Measurements from ENCODE around the gene TRPM8. TPM values are rescaled to one million over a fixed set of nuclear protein-coding genes. Genes with fewer than 3 reads are reported as not detected.
"Not testable (repeated sequence)": the region's sequence is repeated elsewhere in the genome, so short reads cannot be mapped to it uniquely, and the experiment has no call there.

Gene TRPM8
- total RNA-seq, 1 experiment from 2014 or later, result 0.03 TPM

DNA sequence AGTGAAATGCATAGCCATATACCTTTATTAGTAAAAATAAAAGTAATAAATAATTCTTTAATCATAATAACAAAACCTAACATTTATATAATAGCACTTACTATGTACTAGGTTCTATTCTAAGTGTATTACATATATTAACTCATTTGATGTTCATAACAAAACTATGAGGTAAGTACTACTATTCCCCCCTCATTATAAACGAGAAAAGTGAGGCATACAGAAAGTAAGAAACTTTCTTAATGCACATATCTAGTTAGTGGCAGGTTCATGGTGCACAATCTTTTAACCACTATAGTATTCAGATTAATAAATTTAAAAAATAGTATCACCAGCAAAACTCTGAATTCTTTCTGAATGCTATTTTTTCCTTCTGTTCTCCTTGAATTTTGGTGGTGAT, 27.5 kb downstream of the TRPM8 start:
- Histone ChIP-seq H3K27ac (no peak overlapping the region), H3K36me3 (no peaks in the 10 kb centered on the region), H3K4me3 (no peak overlapping the region), H3K9me3 (replicated peaks) (no peaks in the 10 kb centered on the region), H3K4me1 (replicated peaks) (no peaks in the 10 kb centered on the region), H3K27me3 (replicated peaks) (peaks cover 5% of the 10 kb centered on the region; the same call in 1 of the 2 replicates)
- no peak for DNase-seq (ENCODE audit: low read depth in 1 of 2, low spot score in 2 of 2)

DNA sequence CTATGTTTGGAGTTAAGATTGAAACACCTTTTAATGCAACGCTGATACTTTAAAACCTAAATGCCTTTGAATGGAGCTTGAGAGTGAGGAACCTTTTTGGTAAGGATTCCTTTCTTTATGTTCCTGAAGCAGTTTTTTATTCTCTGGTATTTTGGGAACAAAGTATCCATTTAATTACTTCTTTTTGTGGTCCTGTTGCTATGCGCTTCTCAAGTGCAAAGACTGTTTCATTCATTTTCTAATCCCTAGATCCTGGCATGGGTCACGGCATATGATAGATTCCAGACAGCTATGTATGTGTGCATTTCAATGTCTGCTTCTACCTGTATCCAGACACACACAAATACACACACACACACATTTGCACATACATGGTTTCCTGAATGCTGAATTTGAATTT, 28.0 kb downstream of the TRPM8 start:
- no peak overlapping the region for H3K4me3 ChIP-seq
- H3K27ac ChIP-seq, result no peak overlapping the region
- no peak for DNase-seq (ENCODE audit: low read depth in 1 of 2, low spot score in 2 of 2)
- no peaks in the 10 kb centered on the region for H3K4me1 ChIP-seq (replicated peaks)
- H3K9me3 ChIP-seq (replicated peaks), result no peaks in the 10 kb centered on the region
- H3K36me3 ChIP-seq, result no peaks in the 10 kb centered on the region
- H3K27me3 ChIP-seq (replicated peaks), result peaks cover 1% of the 10 kb centered on the region; the same call in 1 of the 2 replicates

DNA sequence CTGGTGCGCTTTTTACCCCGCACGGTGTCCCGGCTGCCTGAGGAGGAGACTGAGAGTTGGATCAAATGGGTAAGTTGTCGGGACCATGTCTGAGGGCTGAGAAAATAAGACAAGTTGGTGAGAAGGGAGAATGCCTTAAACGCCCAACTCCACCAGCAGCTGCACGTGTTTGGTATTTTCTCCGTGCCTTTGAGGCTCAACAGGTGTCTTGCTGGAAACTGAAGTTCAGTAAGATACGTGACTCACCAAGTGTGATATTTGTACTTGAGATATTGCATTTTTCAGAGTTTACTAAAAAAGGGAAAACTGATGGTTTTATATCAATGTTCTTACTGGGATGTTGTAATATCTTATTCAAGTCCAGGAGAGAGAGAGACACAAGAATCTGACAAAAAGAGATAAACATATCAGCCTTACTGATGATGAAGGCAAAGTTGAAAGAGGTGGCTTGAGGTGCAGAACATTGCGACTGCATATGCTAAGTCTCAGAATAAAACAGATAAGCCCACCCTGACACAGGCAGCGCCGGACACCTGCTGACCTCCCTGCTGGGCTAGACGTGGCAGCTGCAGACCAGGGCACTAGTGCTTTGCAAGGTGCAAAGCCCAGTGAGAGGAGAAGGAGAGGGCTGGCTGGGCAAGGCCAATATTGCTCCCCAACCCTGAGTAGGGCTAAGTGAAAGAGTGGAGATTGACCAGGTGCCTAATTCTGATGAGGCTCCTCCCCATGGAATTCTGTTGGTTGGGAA, 33.1 kb downstream of the TRPM8 start:
- no peak for DNase-seq (ENCODE audit: low read depth in 1 of 2, low spot score in 2 of 2)
- Histone ChIP-seq H3K27ac (no peak overlapping the region), H3K9me3 (replicated peaks) (no peaks in the 10 kb centered on the region; the same call in 1 of the 2 replicates), H3K4me3 (no peak overlapping the region), H3K4me1 (replicated peaks) (no peaks in the 10 kb centered on the region), H3K36me3 (no peaks in the 10 kb centered on the region), H3K27me3 (replicated peaks) (peaks cover 9% of the 10 kb centered on the region; the same call in 1 of the 2 replicates)

DNA sequence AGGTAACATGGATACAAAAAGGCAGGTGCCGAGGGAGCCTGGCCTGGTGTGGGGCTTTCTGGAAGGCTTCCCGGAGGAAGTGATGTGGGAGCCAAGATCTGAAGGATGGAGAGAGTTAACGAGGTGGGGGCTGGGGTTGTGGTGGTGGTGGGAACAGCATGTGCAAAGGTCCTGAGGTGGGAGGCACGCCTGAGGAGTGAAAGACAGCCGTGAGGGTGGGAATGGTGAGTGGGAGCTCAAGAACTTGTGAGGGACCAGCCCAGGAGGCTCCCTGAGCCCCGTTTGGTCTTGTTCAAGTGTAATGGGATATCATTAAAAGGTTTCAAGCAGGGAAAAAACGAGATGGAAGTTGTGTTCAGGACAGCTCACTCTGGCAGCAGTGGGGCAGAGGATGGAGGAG, 35.2 kb downstream of the TRPM8 start:
- Histone ChIP-seq H3K4me3 (no peak overlapping the region), H3K4me1 (replicated peaks) (no peaks in the 10 kb centered on the region), H3K36me3 (no peaks in the 10 kb centered on the region), H3K27me3 (replicated peaks) (peaks cover 9% of the 10 kb centered on the region; the same call in 1 of the 2 replicates), H3K9me3 (replicated peaks) (no peaks in the 10 kb centered on the region; the same call in 1 of the 2 replicates), H3K27ac (no peak overlapping the region)
- no peak for DNase-seq (ENCODE audit: low read depth in 1 of 2, low spot score in 2 of 2)

DNA sequence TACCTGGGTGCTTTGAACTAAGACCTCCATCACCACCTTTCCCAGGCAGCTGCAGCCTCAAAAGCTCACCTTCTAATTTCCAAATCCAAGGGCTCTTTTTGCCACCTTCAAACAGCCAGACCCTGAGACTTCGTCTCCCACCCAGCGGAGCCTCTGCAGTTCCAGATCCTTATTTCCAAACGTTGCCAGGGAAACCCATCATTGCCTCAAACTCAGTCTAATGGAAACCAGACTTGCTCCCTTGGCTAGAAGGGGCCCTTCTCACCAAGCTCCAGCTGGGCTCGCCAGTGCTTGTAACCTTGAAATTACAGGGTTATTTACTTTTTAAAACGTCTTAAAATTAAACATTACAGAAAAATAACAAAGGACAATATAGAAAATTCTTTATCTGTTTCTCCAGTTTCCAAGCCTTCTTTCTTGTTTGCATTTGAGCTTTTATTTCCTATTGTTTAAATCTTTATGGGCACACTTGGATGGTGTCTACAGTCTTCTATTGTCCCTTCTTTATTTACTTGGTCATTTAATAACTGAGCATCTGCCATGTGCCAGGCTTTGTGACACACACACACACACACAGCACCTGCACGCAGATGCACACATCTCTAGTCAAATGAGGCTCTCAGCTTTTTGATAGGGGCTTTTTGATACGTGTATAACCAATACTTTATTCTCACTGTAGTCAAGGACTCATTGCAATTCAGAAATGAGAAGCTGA, 36.1 kb downstream of the TRPM8 start:
- no peaks in the 10 kb centered on the region for H3K4me1 ChIP-seq (replicated peaks)
- no peak for DNase-seq (ENCODE audit: low read depth in 1 of 2, low spot score in 2 of 2)
- no peaks in the 10 kb centered on the region; the same call in 1 of the 2 replicates for H3K9me3 ChIP-seq (replicated peaks)
- H3K4me3 ChIP-seq, result no peak overlapping the region
- no peak overlapping the region for H3K27ac ChIP-seq
- no peaks in the 10 kb centered on the region for H3K36me3 ChIP-seq
- peaks cover 9% of the 10 kb centered on the region; the same call in 1 of the 2 replicates for H3K27me3 ChIP-seq (replicated peaks)

DNA sequence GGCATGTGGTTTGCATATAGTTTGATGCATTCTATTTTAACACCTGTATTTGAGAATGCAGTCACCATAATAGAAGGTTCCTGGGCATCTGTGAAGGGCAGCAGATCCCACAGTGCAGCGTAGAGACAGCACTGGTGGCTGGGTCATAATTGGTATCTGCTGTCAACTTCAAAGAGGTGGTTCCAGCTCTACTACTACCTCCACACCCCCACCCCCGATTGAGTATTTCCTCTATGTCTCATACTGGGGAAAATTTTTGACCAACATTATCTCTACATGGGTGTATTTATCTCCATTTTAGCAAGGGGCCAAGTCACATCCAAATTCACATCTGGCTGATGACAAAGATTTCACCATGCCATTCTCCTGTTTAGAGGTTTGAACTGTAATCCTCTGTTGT, 43.0 kb downstream of the TRPM8 start:
- H3K27me3 ChIP-seq (replicated peaks), result no peaks in the 10 kb centered on the region
- H3K4me3 ChIP-seq, result no peak overlapping the region
- no peak for DNase-seq (ENCODE audit: low read depth in 1 of 2, low spot score in 2 of 2)
- no peak overlapping the region for H3K27ac ChIP-seq
- no peaks in the 10 kb centered on the region for H3K36me3 ChIP-seq
- H3K4me1 ChIP-seq (replicated peaks), result no peaks in the 10 kb centered on the region
- no peaks in the 10 kb centered on the region for H3K9me3 ChIP-seq (replicated peaks)

DNA sequence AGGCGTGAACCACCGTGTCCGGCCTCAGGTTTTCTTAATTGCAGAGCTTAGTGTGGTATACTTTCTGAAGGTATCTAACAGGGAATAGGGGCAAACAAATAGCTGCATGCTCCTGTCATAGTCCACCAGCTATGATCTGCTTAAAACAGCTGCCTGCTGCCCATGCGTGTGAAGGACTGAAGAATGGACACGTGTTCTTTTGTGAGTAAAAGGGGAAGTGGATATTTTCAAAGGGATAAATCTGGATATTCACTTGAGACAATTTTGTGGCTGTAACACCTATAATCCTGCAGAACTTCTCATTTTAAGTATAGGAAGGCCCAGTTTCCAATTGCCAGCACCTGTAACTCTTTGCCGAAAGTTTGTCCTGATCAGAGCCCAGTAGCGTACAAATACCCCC, 44.7 kb downstream of the TRPM8 start:
- H3K4me3 ChIP-seq, result no peak overlapping the region
- H3K36me3 ChIP-seq, result no peaks in the 10 kb centered on the region
- H3K9me3 ChIP-seq (replicated peaks), result no peaks in the 10 kb centered on the region
- no peak for DNase-seq (ENCODE audit: low read depth in 1 of 2, low spot score in 2 of 2)
- H3K4me1 ChIP-seq (replicated peaks), result no peaks in the 10 kb centered on the region
- no peaks in the 10 kb centered on the region for H3K27me3 ChIP-seq (replicated peaks)
- no peak overlapping the region for H3K27ac ChIP-seq

DNA sequence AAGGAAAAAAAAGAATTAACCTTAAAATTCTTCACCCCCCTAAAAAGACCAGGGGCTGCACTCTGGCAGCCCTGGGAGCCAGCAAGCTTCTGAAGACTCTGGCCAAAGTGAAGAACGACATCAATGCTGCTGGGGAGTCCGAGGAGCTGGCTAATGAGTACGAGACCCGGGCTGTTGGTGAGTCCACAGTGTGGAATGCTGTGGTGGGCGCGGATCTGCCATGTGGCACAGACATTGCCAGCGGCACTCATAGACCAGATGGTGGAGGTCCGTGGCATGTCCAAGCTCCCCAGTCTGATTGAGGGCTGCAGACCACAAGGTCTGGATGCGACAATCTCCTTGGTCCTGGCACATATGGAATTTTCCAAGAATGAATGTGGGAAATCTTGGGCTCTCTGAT, 47.4 kb downstream of the TRPM8 start:
- Histone ChIP-seq H3K27me3 (replicated peaks) (no peaks in the 10 kb centered on the region), H3K4me1 (replicated peaks) (no peaks in the 10 kb centered on the region), H3K27ac (no peak overlapping the region), H3K4me3 (no peak overlapping the region), H3K9me3 (replicated peaks) (no peaks in the 10 kb centered on the region), H3K36me3 (no peaks in the 10 kb centered on the region)
- DNase-seq (ENCODE audit: low read depth in 1 of 2, low spot score in 2 of 2), result no peak

DNA sequence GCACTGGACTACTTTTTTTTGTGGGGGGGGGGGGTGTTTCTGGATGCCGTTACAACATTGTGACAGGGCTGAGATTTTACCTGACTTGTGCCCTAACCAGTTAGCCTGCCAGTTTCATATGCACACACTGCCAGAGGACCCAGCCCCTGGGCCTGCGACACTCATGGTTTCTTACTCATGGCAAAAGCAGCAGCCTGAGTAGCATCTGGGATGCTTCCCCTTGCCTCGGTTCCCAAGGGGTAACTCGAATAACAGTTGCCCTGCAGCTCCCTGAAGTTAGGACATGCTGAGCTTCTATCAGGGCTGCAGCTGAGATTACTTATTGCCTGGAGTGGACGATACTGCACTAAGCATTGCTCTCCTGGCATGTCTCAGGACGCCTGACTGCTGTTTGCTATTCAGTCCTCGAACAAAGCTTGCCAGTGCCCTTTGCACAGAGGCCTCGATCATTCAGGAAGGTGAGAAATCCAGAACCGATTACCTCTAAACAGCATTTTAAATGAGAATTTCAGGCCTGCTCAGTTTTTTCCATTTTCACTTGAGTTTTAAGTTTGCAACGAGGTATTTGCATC, 47.9 kb downstream of the TRPM8 start:
- H3K27me3 ChIP-seq (replicated peaks), result no peaks in the 10 kb centered on the region
- H3K4me1 ChIP-seq (replicated peaks), result no peaks in the 10 kb centered on the region
- no peak overlapping the region for H3K4me3 ChIP-seq
- H3K27ac ChIP-seq, result no peak overlapping the region
- H3K36me3 ChIP-seq, result no peaks in the 10 kb centered on the region
- no peaks in the 10 kb centered on the region for H3K9me3 ChIP-seq (replicated peaks)
- DNase-seq (ENCODE audit: low read depth in 1 of 2, low spot score in 2 of 2), result no peak

DNA sequence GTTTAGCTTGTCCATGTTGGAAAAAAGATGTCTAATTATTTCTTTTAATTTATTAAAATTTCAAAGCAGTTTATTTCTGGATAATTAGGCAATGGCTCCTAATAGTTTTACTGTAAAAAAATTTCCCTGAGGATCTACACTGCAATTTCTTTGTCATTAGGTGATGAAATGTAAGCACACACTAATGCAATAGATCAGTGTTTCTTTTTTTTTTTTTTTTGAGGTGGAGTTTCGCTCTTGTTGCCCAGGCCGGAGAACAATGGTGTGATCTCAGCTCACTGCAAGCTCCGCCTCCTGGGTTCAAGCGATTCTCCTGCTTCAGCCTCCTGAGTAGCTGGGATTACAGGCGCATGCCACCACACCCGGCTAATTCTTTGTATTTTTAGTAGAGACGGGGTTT, 48.5 kb downstream of the TRPM8 start:
- not testable (repeated sequence) for H3K27me3 ChIP-seq (replicated peaks); H3K27ac ChIP-seq; H3K9me3 ChIP-seq (replicated peaks); H3K4me3 ChIP-seq; H3K4me1 ChIP-seq (replicated peaks); DNase-seq (ENCODE audit: low read depth in 1 of 2, low spot score in 2 of 2); H3K36me3 ChIP-seq

DNA sequence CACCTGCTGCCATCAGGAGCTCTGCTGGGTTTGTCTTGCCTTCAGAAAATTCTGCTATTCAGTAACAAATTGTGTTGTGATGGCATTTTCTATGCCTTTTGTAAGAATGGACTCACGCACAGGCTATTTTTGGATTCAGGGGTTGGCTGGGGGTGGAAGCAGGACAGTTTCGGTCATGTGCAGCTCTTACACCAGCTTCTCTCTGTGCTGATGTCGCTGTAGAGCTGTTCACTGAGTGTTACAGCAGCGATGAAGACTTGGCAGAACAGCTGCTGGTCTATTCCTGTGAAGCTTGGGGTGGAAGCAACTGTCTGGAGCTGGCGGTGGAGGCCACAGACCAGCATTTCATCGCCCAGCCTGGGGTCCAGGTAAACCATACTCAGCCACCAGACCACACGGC, 49.2 kb downstream of the TRPM8 start:
- H3K27me3 ChIP-seq (replicated peaks), result no peaks in the 10 kb centered on the region
- no peak overlapping the region for H3K4me3 ChIP-seq
- no peak overlapping the region for H3K27ac ChIP-seq
- H3K9me3 ChIP-seq (replicated peaks), result no peaks in the 10 kb centered on the region
- DNase-seq (ENCODE audit: low read depth in 1 of 2, low spot score in 2 of 2), result no peak
- no peaks in the 10 kb centered on the region for H3K4me1 ChIP-seq (replicated peaks)
- H3K36me3 ChIP-seq, result no peaks in the 10 kb centered on the region

DNA sequence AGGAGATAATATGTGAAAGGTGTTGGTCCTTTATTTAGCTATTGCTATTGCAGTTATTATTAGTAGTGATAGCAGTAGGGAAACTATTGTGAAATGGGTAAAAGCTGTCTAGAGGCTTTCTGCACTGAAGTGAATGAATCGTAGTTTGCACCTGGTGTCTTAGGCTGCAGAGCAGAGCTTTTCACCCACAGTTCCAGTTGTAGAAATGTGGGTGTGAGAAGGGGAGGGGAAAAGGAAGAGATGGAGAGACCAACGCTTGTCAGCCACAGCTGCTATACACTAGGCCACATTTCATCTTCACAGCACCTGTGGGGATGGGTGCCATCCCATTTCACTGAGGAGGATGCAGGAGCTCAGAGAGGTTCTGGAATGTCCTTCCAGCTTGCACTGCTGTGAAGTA, 50.0 kb downstream of the TRPM8 start:
- H3K4me1 ChIP-seq (replicated peaks), result no peaks in the 10 kb centered on the region
- no peaks in the 10 kb centered on the region for H3K9me3 ChIP-seq (replicated peaks)
- H3K27me3 ChIP-seq (replicated peaks), result no peaks in the 10 kb centered on the region
- H3K27ac ChIP-seq, result no peak overlapping the region
- no peak overlapping the region for H3K4me3 ChIP-seq
- DNase-seq (ENCODE audit: low read depth in 1 of 2, low spot score in 2 of 2), result no peak
- no peaks in the 10 kb centered on the region for H3K36me3 ChIP-seq

DNA sequence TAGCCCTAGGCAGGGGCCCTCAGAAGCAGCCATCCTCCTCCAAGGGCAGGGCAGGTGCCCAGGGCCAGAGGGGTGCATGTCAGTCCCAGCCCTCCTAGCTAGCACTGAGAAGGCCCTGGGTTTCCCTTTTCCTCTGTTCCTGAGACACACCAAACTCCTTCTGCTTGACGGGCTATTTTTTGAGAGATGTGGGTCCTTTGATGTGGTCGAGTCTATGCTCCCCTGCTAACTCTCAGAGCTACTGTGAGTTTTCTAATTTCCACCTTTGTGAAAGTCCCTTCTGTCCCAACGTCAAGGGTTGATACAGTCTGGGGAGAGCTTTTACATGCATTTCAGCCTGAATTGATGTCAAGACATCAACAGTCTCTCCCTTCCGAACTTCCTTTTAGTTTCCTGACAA, 51.4 kb downstream of the TRPM8 start:
- H3K36me3 ChIP-seq, result no peaks in the 10 kb centered on the region
- peaks cover 7% of the 10 kb centered on the region for H3K4me1 ChIP-seq (replicated peaks)
- H3K27ac ChIP-seq, result no peak overlapping the region
- DNase-seq (ENCODE audit: low read depth in 1 of 2, low spot score in 2 of 2), result no peak
- no peak overlapping the region for H3K4me3 ChIP-seq
- no peaks in the 10 kb centered on the region for H3K9me3 ChIP-seq (replicated peaks)
- H3K27me3 ChIP-seq (replicated peaks), result no peaks in the 10 kb centered on the region

DNA sequence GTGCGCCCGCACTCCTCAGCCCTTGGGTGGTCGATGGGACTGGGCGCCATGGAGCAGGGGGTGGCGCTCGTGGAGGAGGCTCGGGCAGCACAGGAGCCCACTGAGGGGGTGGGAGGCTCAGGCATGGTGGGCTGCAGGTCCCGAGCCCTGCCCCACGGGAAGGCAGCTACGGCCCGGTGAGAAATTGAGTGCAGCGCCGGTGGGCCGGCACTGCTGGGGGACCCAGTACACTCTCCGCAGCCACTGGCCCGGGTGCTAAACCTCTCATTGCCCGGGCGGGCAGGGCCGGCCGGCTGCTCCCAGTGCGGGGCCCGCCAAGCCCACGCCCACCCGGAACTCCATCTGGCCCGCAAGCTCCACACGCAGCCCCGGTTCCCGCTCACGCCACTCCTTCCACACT, 55.3 kb downstream of the TRPM8 start:
- H3K36me3 ChIP-seq; H3K27ac ChIP-seq; DNase-seq (ENCODE audit: low read depth in 1 of 2, low spot score in 2 of 2); H3K4me3 ChIP-seq; H3K27me3 ChIP-seq (replicated peaks); H3K9me3 ChIP-seq (replicated peaks): not testable (repeated sequence)
- peaks cover 35% of the 10 kb centered on the region for H3K4me1 ChIP-seq (replicated peaks)

All from SJSA1 (cell line).